Islet of Langerhans (tissue), 1 donor: ENCODE results near the gene NRIP1.

ENCODE experiments used
- FAIRE-seq: peaks from one replicate; lab custom pipeline; 2011; peaks lifted over from hg19 to GRCh38; lab: Jason Lieb, UNC

Gene NRIP1

DNA sequence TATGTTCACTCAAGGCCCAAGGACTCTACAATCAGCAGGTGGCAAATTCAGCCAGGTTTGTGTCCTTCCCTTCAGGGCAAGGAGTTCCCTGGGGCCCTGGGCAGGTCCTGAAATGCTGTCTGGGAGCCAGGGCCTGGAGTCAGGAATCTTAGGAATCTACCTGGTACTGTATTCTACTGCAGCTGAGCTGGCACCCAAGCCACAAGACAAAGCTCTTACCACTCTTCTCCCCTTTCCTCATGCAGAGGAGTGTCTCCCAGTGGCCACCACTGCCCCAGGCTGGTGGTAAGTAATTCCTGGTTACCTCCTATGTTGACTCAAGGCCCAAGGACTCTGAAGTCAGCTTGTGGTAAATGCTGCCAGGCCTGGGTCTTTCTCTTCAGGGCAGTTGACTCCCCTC, 153.4 kb downstream of the NRIP1 start:
- FAIRE-seq, result no peak
